GM19397 (cell line): ENCODE data around the gene SDHAF2.

Source experiments
- ATAC-seq: cut with Tn5 transposase; IDR thresholded peaks from one replicate; pipeline ENCODE4 v1.9.1; 2021; ENCODE audit warnings: mild to moderate bottlenecking, moderate library complexity; ENCODE audit not compliant: unreplicated experiment

Gene SDHAF2

DNA sequence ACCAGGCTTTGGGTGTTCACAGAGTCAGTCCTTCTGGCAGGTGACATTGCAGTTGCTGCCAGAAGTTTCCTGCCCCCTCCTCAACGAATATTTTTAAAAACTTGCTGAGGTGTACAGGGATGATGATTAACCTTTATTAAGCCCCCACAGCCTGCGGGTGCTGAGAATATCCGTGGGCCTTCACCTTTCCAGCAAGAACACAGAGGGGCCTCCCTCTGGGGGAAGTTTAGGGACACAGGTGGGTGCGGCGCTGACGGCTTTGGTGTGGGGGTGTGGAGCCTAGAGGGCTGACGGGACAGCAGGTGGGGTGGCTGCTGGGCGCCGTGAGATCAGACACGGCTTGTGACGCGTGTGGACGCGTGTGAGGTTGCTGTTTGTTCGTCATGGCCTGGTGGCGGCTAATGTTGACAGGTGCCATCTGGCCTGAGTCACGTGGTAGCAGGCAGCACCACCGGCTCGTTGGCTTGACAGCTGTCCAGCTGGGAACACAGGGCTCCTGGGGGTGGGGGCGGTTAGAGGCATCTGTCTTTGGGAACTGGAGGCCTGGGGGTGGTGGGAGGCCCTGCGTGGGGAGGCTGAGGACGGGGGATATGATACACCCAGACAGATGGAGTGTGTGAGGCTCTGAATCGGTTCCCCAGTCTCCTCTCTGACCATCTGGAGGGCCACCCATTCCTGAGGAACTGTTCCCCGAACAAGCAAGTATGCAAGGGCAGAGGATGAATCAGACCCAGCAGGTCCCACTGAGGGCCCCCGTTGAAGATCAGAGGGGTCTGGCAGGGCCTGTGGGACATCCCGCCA, 66.1 kb downstream of the SDHAF2 start:
- ATAC-seq, result no peak
